GM10248 (cell line): ENCODE measurements around the gene MARCKS.
"Not testable (repeated sequence)": the region's sequence is repeated elsewhere in the genome, so short reads cannot be mapped to it uniquely, and the experiment has no call there.

ENCODE experiments used
- CTCF ChIA-PET: fragments of 300-600 bp; sonication (Branson Sonifier 250); formaldehyde crosslinking; extraction: SDS; loops from one replicate; lab custom pipeline; 2021; ENCODE audit warnings: antibody characterized with exemption; lab: Yijun Ruan, JAX
- POLR2A ChIA-PET: fragments of 350-650 bp; sonication (Branson Sonifier 250); formaldehyde crosslinking; extraction: SDS; loops from one replicate; lab custom pipeline; 2020; ENCODE audit warnings: antibody characterized with exemption; lab: Yijun Ruan, JAX
- DNase-seq: peaks from one replicate; pipeline ENCODE4 v3.0.0; 2012; ENCODE audit errors: extremely low spot score
- TF ChIP-seq, protein P1 (sequence below): IDR thresholded peaks from 2 replicates; pipeline ENCODE4 v1.5.1; 2012; ENCODE audit warnings: mild to moderate bottlenecking, low read depth; ENCODE audit errors: extremely low read depth, missing control alignments, control extremely low read depth

The MARCKS gene

GRCh38 chr6:113903666-113904330 lies 46.7 kb downstream of the MARCKS start:
- DNase-seq, result no peak
- ChIA-PET CTCF (interaction anchor here (1.0 kb wide), 1 partner anchor 8 kb away, joined by 3 read pairs; no protein-coding TSS in a partner anchor), POLR2A (no interaction called here)
- TF ChIP-seq, protein P1, sequence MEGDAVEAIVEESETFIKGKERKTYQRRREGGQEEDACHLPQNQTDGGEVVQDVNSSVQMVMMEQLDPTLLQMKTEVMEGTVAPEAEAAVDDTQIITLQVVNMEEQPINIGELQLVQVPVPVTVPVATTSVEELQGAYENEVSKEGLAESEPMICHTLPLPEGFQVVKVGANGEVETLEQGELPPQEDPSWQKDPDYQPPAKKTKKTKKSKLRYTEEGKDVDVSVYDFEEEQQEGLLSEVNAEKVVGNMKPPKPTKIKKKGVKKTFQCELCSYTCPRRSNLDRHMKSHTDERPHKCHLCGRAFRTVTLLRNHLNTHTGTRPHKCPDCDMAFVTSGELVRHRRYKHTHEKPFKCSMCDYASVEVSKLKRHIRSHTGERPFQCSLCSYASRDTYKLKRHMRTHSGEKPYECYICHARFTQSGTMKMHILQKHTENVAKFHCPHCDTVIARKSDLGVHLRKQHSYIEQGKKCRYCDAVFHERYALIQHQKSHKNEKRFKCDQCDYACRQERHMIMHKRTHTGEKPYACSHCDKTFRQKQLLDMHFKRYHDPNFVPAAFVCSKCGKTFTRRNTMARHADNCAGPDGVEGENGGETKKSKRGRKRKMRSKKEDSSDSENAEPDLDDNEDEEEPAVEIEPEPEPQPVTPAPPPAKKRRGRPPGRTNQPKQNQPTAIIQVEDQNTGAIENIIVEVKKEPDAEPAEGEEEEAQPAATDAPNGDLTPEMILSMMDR, result no peak

DNA sequence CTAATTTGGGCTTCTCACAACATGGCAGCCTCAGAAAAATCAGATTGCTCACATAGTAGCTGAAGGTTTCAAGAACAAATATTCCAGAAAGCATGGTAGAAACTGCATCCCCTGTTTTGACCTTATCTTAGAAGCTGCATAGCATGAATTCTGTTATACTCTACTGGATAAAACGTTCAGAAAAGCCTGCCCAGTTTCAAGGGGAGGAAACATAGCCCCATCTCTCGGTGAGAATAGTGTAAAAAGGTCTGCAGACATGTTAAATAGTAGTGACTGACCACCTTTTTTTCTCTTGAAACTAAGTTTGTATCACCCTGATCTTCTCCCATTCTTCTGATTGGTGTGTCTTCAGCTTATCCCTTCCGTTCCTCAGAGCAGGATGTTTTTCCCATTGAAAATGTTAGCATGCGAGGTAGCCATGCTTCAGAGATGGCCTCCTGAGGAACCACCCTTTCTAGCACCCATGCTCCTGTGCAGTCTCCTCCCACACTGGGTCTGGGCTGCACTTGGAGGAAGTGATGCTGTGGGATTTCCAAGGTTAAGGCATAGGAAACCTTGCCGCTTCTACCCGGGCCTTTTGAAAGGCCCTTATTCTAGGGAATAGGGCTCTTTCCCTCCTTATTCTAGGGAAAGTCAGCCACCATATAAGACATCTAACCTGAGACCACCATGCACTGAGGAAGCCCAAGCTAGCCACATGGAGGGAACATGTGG lies 50.1 kb downstream of the MARCKS start:
- DNase-seq, result no peak
- ChIA-PET POLR2A (no interaction called here), CTCF (interaction anchor here (0.7 to 4.4 kb wide), 16 partner anchors 10 to 1129 kb away, joined by 3 to 47 read pairs (median 6); no protein-coding TSS in a partner anchor)
- TF ChIP-seq, protein P1, result no peak

DNA sequence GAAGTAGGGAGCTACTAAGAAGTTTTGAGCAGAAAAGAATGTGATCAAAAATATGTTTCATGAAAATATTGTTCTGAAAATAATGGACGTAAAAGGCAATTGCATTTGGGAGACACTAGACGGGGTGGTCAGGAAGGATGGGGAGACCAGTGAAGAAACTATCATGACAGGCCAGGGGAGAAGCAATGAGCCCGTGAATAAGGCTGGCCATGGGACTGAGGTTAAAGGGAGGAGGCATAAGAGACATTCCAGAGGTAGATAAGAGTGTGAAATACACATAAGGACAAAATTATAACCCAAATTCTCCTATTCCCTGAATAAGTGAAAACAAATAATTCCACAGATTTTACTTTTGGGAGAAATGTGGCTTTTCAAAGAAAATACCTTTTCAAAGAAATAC lies 51.7 kb downstream of the MARCKS start:
- TF ChIP-seq, protein P1, result no peak
- ChIA-PET POLR2A (no interaction called here), CTCF (interaction anchor here (0.7 to 4.4 kb wide), 27 partner anchors 11 to 1729 kb away, joined by 3 to 47 read pairs (median 5); no protein-coding TSS in a partner anchor)

GRCh38 chr6:113909224-113909856 lies 52.2 kb downstream of the MARCKS start:
- ChIA-PET CTCF (interaction anchor here (0.7 to 4.4 kb wide), 31 partner anchors 8 to 1730 kb away, joined by 3 to 47 read pairs (median 5); no protein-coding TSS in a partner anchor), POLR2A (no interaction called here)
- peak; percentile 60 for DNase-seq
- TF ChIP-seq, protein P1, result peak; percentile 33

More for the DNA sequence above, 51.7 kb downstream of the MARCKS start:
- DNase-seq, result no peak

GRCh38 chr6:113910285-113910684 lies 53.1 kb downstream of the MARCKS start:
- CTCF ChIA-PET, result interaction anchor here (1.2 to 4.4 kb wide), 15 partner anchors 10 to 1731 kb away, joined by 3 to 47 read pairs (median 6); no protein-coding TSS in a partner anchor
- DNase-seq, POLR2A ChIA-PET: not testable (repeated sequence)
